Stimulated activated CD8-positive, alpha-beta memory T cell treated with anti-CD3 and anti-CD28 coated beads, Interleukin-7, amount 100 ng/mL, for 48 hours (primary cell): ENCODE data around the gene SMDT1.
"Not testable (repeated sequence)": the region's sequence is repeated elsewhere in the genome, so short reads cannot be mapped to it uniquely, and the experiment has no call there.

Source experiments
- DNase-seq, 2 donors: peaks; one replicate each; pipeline ENCODE4 v3.0.0-alpha.2; 2020; ENCODE audit warnings: low read depth in 1 of 2; ENCODE audit errors: extremely low read depth in 1 of 2

Gene SMDT1

GRCh38 chr22:42108848-42109247 lies 29.3 kb downstream of the SMDT1 start:
- DNase-seq = no peak

GRCh38 chr22:42111798-42112197 lies 32.3 kb downstream of the SMDT1 start:
- DNase-seq = no peak

- DNase-seq = not testable (repeated sequence)
These were observed 33.3 kb downstream of the SMDT1 start for GRCh38 chr22:42112793-42113192.

GRCh38 chr22:42114721-42115120 lies 35.2 kb downstream of the SMDT1 start:
- DNase-seq = no peak

- not testable (repeated sequence) for DNase-seq
These were observed 35.9 kb downstream of the SMDT1 start for GRCh38 chr22:42115420-42115830.

- no peak for DNase-seq
These were observed 37.4 kb downstream of the SMDT1 start for GRCh38 chr22:42116848-42117424.

GRCh38 chr22:42120231-42121021 lies 40.9 kb downstream of the SMDT1 start:
- DNase-seq = peak in 1 of 2 donors; percentile 26

- DNase-seq = not testable (repeated sequence)
These were observed 44.0 kb downstream of the SMDT1 start for GRCh38 chr22:42123529-42123928.

GRCh38 chr22:42127606-42128005 lies 48.1 kb downstream of the SMDT1 start:
- no peak for DNase-seq

- not testable (repeated sequence) for DNase-seq
These were observed 48.5 kb downstream of the SMDT1 start for GRCh38 chr22:42128007-42128406.

GRCh38 chr22:42128776-42129694 lies 49.5 kb downstream of the SMDT1 start:
- DNase-seq = not testable (repeated sequence)

GRCh38 chr22:42130182-42130581 lies 50.7 kb downstream of the SMDT1 start:
- not testable (repeated sequence) for DNase-seq

GRCh38 chr22:42130639-42131431 lies 51.3 kb downstream of the SMDT1 start, which contains the start of gene CYP2D6:
Gene CYP2D6, minus strand, starts transcription at chr22:42130810. Its CDS starts 19 bp downstream, at chr22:42130791.
- not testable (repeated sequence) for DNase-seq

- no peak for DNase-seq
These were observed 52.1 kb downstream of the SMDT1 start for GRCh38 chr22:42131562-42131961.

- DNase-seq = no peak
These were observed 53.0 kb downstream of the SMDT1 start for GRCh38 chr22:42132457-42132856.
